Uterus (tissue), 4 donors: Measurements from ENCODE around the gene TXNRD2. TPM values are rescaled to one million over a fixed set of nuclear protein-coding genes. Genes with fewer than 3 reads are reported as not detected.

Experiments
- DNase-seq, 2 donors: peaks; one replicate each; pipeline ENCODE4 v3.0.0-alpha.2; 2019 to 2020
- H3K27ac ChIP-seq, 2 donors: fragments of 200-600 bp; sonication (generic); 1 replicate in 1 of 2; 2 replicates in 1 of 2; pipeline ENCODE4 v1.5.1; 2016 to 2018
- H3K27me3 ChIP-seq, 2 donors: fragments of 200-600 bp; sonication (generic); one replicate each; pipeline ENCODE4 v1.5.1; 2018 to 2019; ENCODE audit warnings: control low read depth in 1 of 2
- H3K36me3 ChIP-seq, 2 donors: fragments of 200-600 bp; sonication (generic); one replicate each; pipeline ENCODE4 v1.5.1; 2019; ENCODE audit warnings: control low read depth in 1 of 2
- H3K4me1 ChIP-seq, 2 donors: fragments of 200-600 bp; sonication (generic); one replicate each; pipeline ENCODE4 v1.5.1; 2018 to 2019; ENCODE audit warnings: control low read depth in 1 of 2
- H3K4me3 ChIP-seq, 2 donors: fragments of 200-600 bp; sonication (generic); 1 replicate in 1 of 2; 2 replicates in 1 of 2; pipeline ENCODE4 v1.5.1; 2018 to 2019; ENCODE audit warnings: mild to moderate bottlenecking in 1 of 2
- H3K9me3 ChIP-seq, 2 donors: fragments of 200-600 bp; sonication (generic); one replicate each; pipeline ENCODE4 v1.5.1; 2019; ENCODE audit warnings: control low read depth in 1 of 2
- POLR2A ChIP-seq, 2 donors: fragments of 450-650 bp; IDR thresholded peaks; one replicate each; pipeline ENCODE4 v1.6.1; 2016; ENCODE audit warnings: antibody characterized with exemption in 2 of 2, mild to moderate bottlenecking in 1 of 2, moderate library complexity in 1 of 2
- intact Hi-C: fragments of 100-400 bp; cut with DNase I; formaldehyde crosslinking; loops from one replicate; pipeline ENCODE4 v1.15.1; 2023; ENCODE audit warnings: low total_unique reads
- total RNA-seq, 4 donors: library from RNA; depleted of rRNA in 3 of 4; stranded (reverse); fragments of >200 nt in 3 of 4; gene quantifications; one replicate each; pipeline versions ENCODE4 v1.1.0 to v1.2.4, GENCODE V29; 2014 to 2023
- TF ChIP-seq, protein P1 (sequence below), 4 experiments: fragments of 200-600 bp in 2 of 4; fragments of 450-650 bp in 2 of 4; sonication (generic) in 2 of 4; IDR thresholded peaks; one replicate each; pipeline ENCODE4 v1.5.1; 2016 to 2019; ENCODE audit warnings: antibody characterized with exemption in 4 of 4, mild to moderate bottlenecking in 2 of 4, moderate library complexity in 1 of 4
- donor health status: DM: yes; HTN: yes; CAD: no.

TXNRD2 gene
- total RNA-seq, 4 donors from 2014 or later: 14.7 to 48.9 (median 25.6) TPM

DNA sequence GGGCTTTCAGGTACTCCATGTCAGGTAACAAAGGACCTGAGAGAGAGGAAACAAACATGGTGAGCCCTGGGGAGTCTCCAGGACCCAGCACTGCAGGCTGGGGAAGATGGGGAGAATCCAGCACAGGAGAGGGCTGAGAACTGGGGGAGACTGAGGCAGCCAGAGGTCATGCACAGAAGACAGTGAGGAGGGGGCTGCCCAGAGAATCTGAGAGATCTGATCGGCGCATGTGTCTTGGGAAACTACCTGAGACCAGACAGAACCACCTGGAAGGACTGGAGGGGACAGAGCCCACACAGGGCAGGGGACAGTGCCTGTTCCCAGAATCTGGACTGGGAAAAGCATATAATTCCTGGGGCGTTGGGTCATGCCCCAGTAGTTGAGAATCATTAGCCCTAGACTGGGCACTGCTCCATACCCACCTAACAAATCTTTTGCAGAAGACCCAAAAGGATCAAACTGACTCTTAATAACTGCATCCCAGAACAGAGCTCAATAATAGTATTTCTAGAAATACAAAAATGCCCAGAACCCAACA is 20.0 kb downstream of the TXNRD2 start:
- no peak for TF ChIP-seq POLR2A (IDR thresholded peaks at IDR 0.05)
- TF ChIP-seq, protein P1, sequence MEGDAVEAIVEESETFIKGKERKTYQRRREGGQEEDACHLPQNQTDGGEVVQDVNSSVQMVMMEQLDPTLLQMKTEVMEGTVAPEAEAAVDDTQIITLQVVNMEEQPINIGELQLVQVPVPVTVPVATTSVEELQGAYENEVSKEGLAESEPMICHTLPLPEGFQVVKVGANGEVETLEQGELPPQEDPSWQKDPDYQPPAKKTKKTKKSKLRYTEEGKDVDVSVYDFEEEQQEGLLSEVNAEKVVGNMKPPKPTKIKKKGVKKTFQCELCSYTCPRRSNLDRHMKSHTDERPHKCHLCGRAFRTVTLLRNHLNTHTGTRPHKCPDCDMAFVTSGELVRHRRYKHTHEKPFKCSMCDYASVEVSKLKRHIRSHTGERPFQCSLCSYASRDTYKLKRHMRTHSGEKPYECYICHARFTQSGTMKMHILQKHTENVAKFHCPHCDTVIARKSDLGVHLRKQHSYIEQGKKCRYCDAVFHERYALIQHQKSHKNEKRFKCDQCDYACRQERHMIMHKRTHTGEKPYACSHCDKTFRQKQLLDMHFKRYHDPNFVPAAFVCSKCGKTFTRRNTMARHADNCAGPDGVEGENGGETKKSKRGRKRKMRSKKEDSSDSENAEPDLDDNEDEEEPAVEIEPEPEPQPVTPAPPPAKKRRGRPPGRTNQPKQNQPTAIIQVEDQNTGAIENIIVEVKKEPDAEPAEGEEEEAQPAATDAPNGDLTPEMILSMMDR (IDR thresholded peaks at IDR 0.05): no peak
- Histone ChIP-seq H3K27ac (no peak overlapping the region), H3K4me1 (no peaks in the 10 kb centered on the region), H3K36me3 (no peaks in the 10 kb centered on the region), H3K4me3 (no peak overlapping the region), H3K9me3 (no peaks in the 10 kb centered on the region), H3K27me3 (no peaks in the 10 kb centered on the region)
- DNase-seq: no peak
- intact Hi-C loops: no loop called here

DNA sequence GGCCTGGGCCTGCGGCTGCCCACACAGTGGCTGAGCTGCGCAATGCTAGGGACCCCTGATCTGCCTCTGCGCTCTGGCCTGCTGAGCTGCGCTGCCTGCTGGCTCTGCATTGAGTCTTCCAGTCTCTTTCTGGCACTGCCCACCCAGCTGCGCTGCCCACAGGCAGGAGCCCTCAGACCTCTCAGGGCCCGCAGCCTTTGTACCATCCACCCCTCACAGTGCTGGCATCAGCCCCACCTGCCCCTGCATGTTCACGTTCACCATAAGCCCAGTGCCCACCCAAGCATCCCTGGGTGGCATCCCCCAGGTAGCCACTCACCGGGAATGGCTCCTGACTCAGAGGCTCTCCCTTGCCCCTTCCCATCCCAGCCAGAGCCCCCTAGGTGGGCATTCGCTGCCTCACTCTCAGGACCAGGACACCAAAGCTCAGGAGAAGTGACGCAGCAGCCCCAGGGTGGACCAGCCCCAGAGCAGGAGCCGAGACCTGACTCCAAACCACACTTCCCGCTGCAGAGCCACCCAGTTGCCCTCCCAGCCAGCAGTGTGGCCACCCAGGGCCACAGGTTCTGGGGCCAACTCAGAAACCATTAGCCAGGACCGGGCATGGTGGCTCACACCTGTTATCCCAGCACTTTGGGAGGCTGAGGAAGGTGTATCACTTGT is 21.8 kb downstream of the TXNRD2 start:
- TF ChIP-seq, protein P1 (IDR thresholded peaks at IDR 0.05): no peak
- no peak for TF ChIP-seq POLR2A (IDR thresholded peaks at IDR 0.05)
- Histone ChIP-seq H3K27ac (no peak overlapping the region), H3K27me3 (no peaks in the 10 kb centered on the region), H3K4me3 (no peak overlapping the region), H3K36me3 (no peaks in the 10 kb centered on the region), H3K4me1 (no peaks in the 10 kb centered on the region), H3K9me3 (no peaks in the 10 kb centered on the region)
- intact Hi-C loops: no loop called here
- DNase-seq: no peak

DNA sequence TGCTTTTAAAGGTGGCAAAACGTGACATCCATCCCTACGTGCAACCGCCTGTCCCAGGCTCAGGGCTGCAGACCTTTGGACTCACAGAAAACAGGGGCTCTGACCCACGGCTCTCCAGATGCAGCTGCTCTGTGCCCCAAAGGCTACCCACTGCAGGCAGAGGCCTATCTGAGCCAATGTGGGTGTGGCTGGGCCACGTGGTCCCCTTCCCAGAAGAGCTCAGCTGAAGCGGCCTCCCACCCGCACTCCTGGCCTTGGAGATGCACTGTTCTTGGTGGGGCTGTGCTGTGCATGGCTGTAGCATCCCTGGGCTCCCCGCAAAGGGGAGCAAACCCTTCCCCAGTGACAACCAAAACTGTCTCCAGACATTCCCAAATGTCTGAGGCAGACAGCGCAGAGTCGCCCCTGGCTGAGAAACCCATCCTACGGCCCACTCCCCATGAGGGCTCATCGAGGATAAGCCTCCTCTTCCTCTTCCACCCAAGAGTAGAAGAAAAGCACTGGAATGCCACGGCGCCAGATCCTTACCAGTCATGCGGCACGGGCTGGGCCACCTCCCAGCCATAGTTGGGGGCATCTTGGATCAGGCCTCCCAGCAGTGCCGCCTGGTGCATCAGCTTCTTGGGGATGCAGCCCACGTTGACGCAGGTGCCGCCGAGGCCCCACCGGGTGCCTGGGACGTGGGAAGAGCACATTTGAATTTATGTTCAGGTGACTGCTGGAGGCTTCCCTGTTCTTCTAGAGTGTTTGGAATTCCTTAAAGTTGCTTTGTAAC is 23.1 kb downstream of the TXNRD2 start:
- Histone ChIP-seq H3K36me3 (no peaks in the 10 kb centered on the region), H3K4me3 (no peak overlapping the region), H3K4me1 (no peaks in the 10 kb centered on the region), H3K27me3 (no peaks in the 10 kb centered on the region), H3K9me3 (no peaks in the 10 kb centered on the region), H3K27ac (no peak overlapping the region)
- no peak for TF ChIP-seq POLR2A (IDR thresholded peaks at IDR 0.05)
- TF ChIP-seq, protein P1 (IDR thresholded peaks at IDR 0.05): no peak
- intact Hi-C loops: no loop called here
- DNase-seq: no peak

DNA sequence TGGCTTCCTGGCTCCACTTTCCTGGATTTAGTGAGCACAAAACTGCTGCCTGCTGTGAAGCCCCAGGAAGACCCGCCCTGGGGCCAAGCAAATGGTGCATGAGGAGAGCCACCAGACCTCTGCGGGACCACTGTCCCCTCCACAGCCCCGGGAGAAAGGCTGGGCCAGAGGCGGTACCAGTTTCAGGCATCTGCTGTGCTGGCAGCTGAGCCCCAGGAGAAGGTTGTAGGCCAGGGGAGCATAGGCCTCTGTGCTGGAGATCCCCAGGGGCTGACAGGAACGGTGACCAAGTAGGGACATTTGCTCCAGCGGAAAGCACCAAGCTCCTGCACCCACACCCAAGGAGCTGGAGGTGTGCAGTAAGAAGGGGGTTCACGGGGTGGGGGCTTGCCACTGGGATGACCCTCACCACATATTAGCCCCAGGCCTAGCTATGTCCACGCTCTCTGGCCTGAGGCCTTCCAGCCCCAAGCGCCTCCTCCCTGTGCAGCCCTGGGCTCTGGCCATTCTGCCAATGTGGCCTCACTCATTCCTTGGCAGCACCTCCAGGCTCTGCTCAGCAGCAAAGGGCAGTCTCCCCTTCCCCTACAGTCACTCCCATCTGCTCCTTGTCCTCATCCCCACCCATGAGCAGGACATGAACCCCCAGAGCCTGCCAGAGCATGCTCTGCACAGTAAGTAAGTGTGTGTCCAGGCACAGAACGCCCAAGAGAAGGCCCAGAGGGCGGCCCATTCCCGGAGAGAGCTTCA is 24.1 kb downstream of the TXNRD2 start:
- intact Hi-C loops: no loop called here

More for the DNA sequence above, 24.1 kb downstream of the TXNRD2 start:
- no peaks in the 10 kb centered on the region for H3K4me1 ChIP-seq
- no peak for TF ChIP-seq POLR2A (IDR thresholded peaks at IDR 0.05)
- TF ChIP-seq, protein P1 (IDR thresholded peaks at IDR 0.05): no peak
- no peak overlapping the region for H3K27ac ChIP-seq
- H3K36me3 ChIP-seq: no peaks in the 10 kb centered on the region
- DNase-seq: no peak
- H3K4me3 ChIP-seq: no peak overlapping the region
- no peaks in the 10 kb centered on the region for H3K27me3 ChIP-seq
- H3K9me3 ChIP-seq: no peaks in the 10 kb centered on the region
